K562 (cell line): ENCODE measurements around the gene OBSCN. TPM values are rescaled to one million over a fixed set of nuclear protein-coding genes. Genes with fewer than 3 reads are reported as not detected.

Source experiments
- ATAC-seq: fragments of 200-7000 bp; cut with Tn5 transposase; 3 replicates; pipeline ENCODE4 v1.9.1; 2020; ENCODE audit warnings: moderate library complexity
- BruUV-seq: library from RNA; stranded (reverse); fragments of 400-500 nt; replicated peaks from 2 replicates; lab custom pipeline; 2021; lab: Mats Ljungman, UMichigan
- CTCF ChIA-PET: fragments of 300-600 bp; formaldehyde crosslinking; extraction: SDS; loops from one replicate; lab custom pipeline; 2021; ENCODE audit warnings: low intra/inter-chr PET ratio; lab: Yijun Ruan, JAX
- POLR2A ChIA-PET: fragments of 300-600, 350-650 bp; sonication (Branson Sonifier 250); formaldehyde crosslinking; extraction: SDS; loops from one replicate; lab custom pipeline; 2021; ENCODE audit warnings: antibody characterized with exemption, inconsistent platforms; lab: Yijun Ruan, JAX
- DNase-seq, 4 experiments: peaks; one replicate each; pipeline versions ENCODE4 v3.0.0 to v3.0.0-alpha.2; 2011 to 2018; ENCODE audit warnings: low spot score in 3 of 4, mixed read lengths in 3 of 4; ENCODE audit errors: extremely low read depth in 1 of 4
- FAIRE-seq: peaks from 2 replicates; lab custom pipeline; 2011; peaks lifted over from hg19 to GRCh38; lab: Jason Lieb, UNC
- H2AFZ ChIP-seq: 2 replicates; pipeline ENCODE4 v1.6.0; 2011; ENCODE audit warnings: low read depth, low read length, control low read depth, inconsistent platforms
- H3K27ac ChIP-seq: fragments of 200-600 bp; 3 replicates; pipeline ENCODE4 v1.8.0; 2011; ENCODE audit warnings: low read depth, mild to moderate bottlenecking, control low read depth, inconsistent platforms, low read length, moderate library complexity, mixed read lengths; ENCODE audit errors: extremely low read depth
- H3K27me3 ChIP-seq, 2 experiments: fragments of 300-600 bp in 1 of 2; 2 replicates in 1 of 2; 3 replicates in 1 of 2; pipeline versions ENCODE4 v1.6.0 to v1.8.0; 2011; ENCODE audit warnings: inconsistent platforms in 2 of 2, low read length in 2 of 2, mild to moderate bottlenecking in 1 of 2, mixed read lengths in 1 of 2, moderate library complexity in 1 of 2; ENCODE audit not compliant: control insufficient read depth in 2 of 2, insufficient read depth in 2 of 2
- H3K36me3 ChIP-seq: fragments of 300-600 bp; 3 replicates; pipeline ENCODE4 v1.8.0; 2011; ENCODE audit warnings: mild to moderate bottlenecking, low read length, inconsistent platforms; ENCODE audit not compliant: control insufficient read depth, insufficient read depth
- H3K4me1 ChIP-seq, 2 experiments: fragments of 200-600 bp in 1 of 2; replicated peaks in 1 of 2; 2 replicates in 1 of 2; 3 replicates in 1 of 2; pipeline versions ENCODE4 v1.5.1 to v1.8.0; 2011; ENCODE audit warnings: inconsistent platforms in 2 of 2, low read length in 2 of 2, mild to moderate bottlenecking in 1 of 2, mixed read lengths in 1 of 2, moderate library complexity in 1 of 2; ENCODE audit not compliant: control insufficient read depth in 2 of 2, insufficient read depth in 2 of 2
- H3K4me2 ChIP-seq: 2 replicates; pipeline ENCODE4 v1.6.1; 2011; ENCODE audit warnings: low read length, control low read depth, inconsistent platforms, mixed read lengths; ENCODE audit not compliant: insufficient read depth
- H3K4me3 ChIP-seq: fragments of 200-600 bp; sonication (generic), shearing (Covaris generic); 2 replicates; pipeline ENCODE4 v1.5.1; 2016; ENCODE audit warnings: control low read depth, inconsistent platforms
- H3K79me2 ChIP-seq: fragments of 200-600 bp; 3 replicates; pipeline ENCODE4 v1.8.0; 2011; ENCODE audit warnings: low read length, inconsistent platforms; ENCODE audit not compliant: control insufficient read depth, insufficient read depth
- H3K9ac ChIP-seq, 2 experiments: 2 replicates each; pipeline versions ENCODE4 v1.6.0 to v1.6.1; 2011; ENCODE audit warnings: low read depth in 2 of 2, low read length in 2 of 2, control low read depth in 1 of 2, inconsistent platforms in 1 of 2, mild to moderate bottlenecking in 1 of 2, mixed read lengths in 1 of 2; ENCODE audit not compliant: insufficient read depth in 1 of 2
- H3K9me1 ChIP-seq: one replicate; pipeline ENCODE4 v1.6.0; 2011; ENCODE audit warnings: inconsistent platforms, mild to moderate bottlenecking, low read length, moderate library complexity; ENCODE audit not compliant: control insufficient read depth, insufficient read depth
- H3K9me3 ChIP-seq: replicated peaks from 2 replicates; pipeline ENCODE4 v1.5.1; 2011; ENCODE audit warnings: low read depth, low read length, inconsistent platforms; ENCODE audit not compliant: control insufficient read depth, insufficient read depth
- H4K20me1 ChIP-seq: replicated peaks from 2 replicates; pipeline ENCODE4 v1.6.1; 2011; ENCODE audit warnings: low read length, inconsistent platforms, mixed read lengths; ENCODE audit not compliant: control insufficient read depth, insufficient read depth
- CC2D1A ChIP-seq: fragments of 450-650 bp; IDR thresholded peaks from 2 replicates; pipeline ENCODE4 v1.6.1; 2017; ENCODE audit warnings: mild to moderate bottlenecking
- DIDO1 ChIP-seq: fragments of 450-650 bp; IDR thresholded peaks from 2 replicates; pipeline ENCODE4 v1.6.1; 2016; ENCODE audit warnings: low read depth, missing biosample characterization, missing genetic modification characterization
- EWSR1 ChIP-seq: fragments of 450-650 bp; IDR thresholded peaks from 2 replicates; pipeline ENCODE4 v1.6.1; 2018; ENCODE audit warnings: borderline replicate concordance, mild to moderate bottlenecking, low read depth, moderate library complexity; ENCODE audit not compliant: partially characterized antibody
- POLR2G ChIP-seq: fragments of 200-400 bp; formaldehyde crosslinking; IDR thresholded peaks from 2 replicates; pipeline ENCODE4 v1.6.1; 2017; ENCODE audit warnings: low read depth, mild to moderate bottlenecking, antibody characterized with exemption, low read length, moderate library complexity
- RBFOX2 ChIP-seq: fragments of 200-400 bp; formaldehyde crosslinking; IDR thresholded peaks from 2 replicates; pipeline ENCODE4 v1.6.1; 2017; ENCODE audit warnings: low read depth, mild to moderate bottlenecking, low read length, moderate library complexity
- ZBTB12 ChIP-seq: fragments of 250-450 bp; sonication (Bioruptor Pico); IDR thresholded peaks from 2 replicates; pipeline ENCODE4 v1.4.0; 2020
- ZNF57 ChIP-seq: fragments of 450-650 bp; formaldehyde crosslinking; IDR thresholded peaks from 2 replicates; pipeline ENCODE4 v1.4.0; 2020; ENCODE audit warnings: mild to moderate bottlenecking, moderate library complexity
- ZNF780A ChIP-seq: fragments of 250-450 bp; sonication (Bioruptor Pico); IDR thresholded peaks from 2 replicates; pipeline ENCODE4 v1.5.0; 2021; ENCODE audit warnings: mild to moderate bottlenecking
- WGBS: fragments of 100-300 bp; shearing (Covaris generic); methylation state at CpG from one replicate; pipeline ENCODE4 v1.1.6; 2016; ENCODE audit warnings: low coverage, mixed read lengths; ENCODE audit not compliant: insufficient coverage; ENCODE audit errors: missing lambda C conversion rate; 5-methylcytosine and 5-hydroxymethylcytosine counted together
- in situ Hi-C: fragments of 300-500 bp; cut with MboI; formaldehyde crosslinking; loops from 4 replicates; pipeline ENCODE4 v1.15.0; 2018; ENCODE audit warnings: inconsistent platforms, mixed read lengths
- intact Hi-C: fragments of 100-400 bp; cut with micrococcal nuclease; formaldehyde crosslinking; loops from 2 replicates; pipeline ENCODE4 v1.14.2; 2022
- polyA plus RNA-seq, 8 experiments: library from polyadenylated mRNA; depleted of rRNA in 4 of 8; stranded (reverse) in 5 of 8; unstranded in 3 of 8; fragments of >200 nt; fragmentation: Nextera tagmentation in 2 of 8; fragmentation: Illumina TruSeq in 1 of 8; extraction: Ambion mirVana in 2 of 8; extraction: Trizol in 1 of 8; gene quantifications; 2 replicates each; pipeline versions ENCODE4 v1.2.1 to v1.2.3, GENCODE V29; 2011 to 2014; ENCODE audit warnings: inconsistent platforms in 1 of 8, missing spikeins in 1 of 8
- total RNA-seq, 7 experiments: library from RNA; depleted of rRNA in 6 of 7; stranded (reverse); fragments of >200 nt in 6 of 7; fragmentation: Illumina TruSeq in 2 of 7; extraction: Trizol in 2 of 7; gene quantifications; 2 replicates each; pipeline versions ENCODE4 v1.2.1 to v1.2.3, GENCODE V29; 2011 to 2021; ENCODE audit warnings: low replicate concordance in 1 of 7
- TF ChIP-seq, protein P1 (sequence below): fragments of 250-450 bp; sonication (Bioruptor Pico); IDR thresholded peaks from 2 replicates; pipeline ENCODE4 v1.8.0; 2022; ENCODE audit warnings: inconsistent platforms
- TF ChIP-seq, protein P2 (sequence below): fragments of 450-650 bp; IDR thresholded peaks from 2 replicates; pipeline ENCODE4 v1.6.1; 2016; ENCODE audit warnings: low read depth

Gene OBSCN
- total and polyA plus RNA-seq, 9 of the 15 experiments (the other 6 are each of a cell fraction or from before 2014, with no cell fraction given) = 0.18 to 19.7 (median 3.6) TPM

GRCh38 chr1:228398741-228399461, 191.1 kb downstream of the OBSCN start:
- in situ Hi-C loops = no loop called here
- 95% methylated on average over 11 of the region's 12 CpGs for WGBS
- Histone ChIP-seq H2AFZ (no peak overlapping the region), H3K27ac (no peak overlapping the region), H3K27me3 (no peaks in the 10 kb centered on the region), H3K9me3 (no peaks in the 10 kb centered on the region), H3K4me1 (peaks cover 12 to 54% of the 10 kb centered on the region in 2 experiments; a peak in 4 of 5 replicates), H3K9me1 (peaks cover 17% of the 10 kb centered on the region), H4K20me1 (peaks cover 19% of the 10 kb centered on the region), H3K79me2 (peaks cover 42% of the 10 kb centered on the region), H3K36me3 (peaks cover 98% of the 10 kb centered on the region), H3K4me3 (no peak overlapping the region), H3K9ac (peak overlapping the region in 1 of 2 experiments; percentile 46; a peak in 1 of 4 replicates), H3K4me2 (no peak overlapping the region)
- intact Hi-C loops = no loop called here
- no TSS peak for BruUV-seq
- ChIA-PET CTCF (no interaction called here), POLR2A (interaction anchor here (1.1 to 9.0 kb wide), 2 partner anchors 6 to 25 kb away, joined by 3 to 78 read pairs; partner anchors contain the start of gene TRIM11)
- FAIRE-seq = no peak
- ATAC-seq = no peak
- no peak for DNase-seq
- no peak for TF ChIP-seq ZNF780A (CRISPR knock-in tag)
- peak; percentile 67 for TF ChIP-seq RBFOX2
- no peak for TF ChIP-seq ZBTB12
- no peak for TF ChIP-seq ZNF57
- TF ChIP-seq, protein P1, sequence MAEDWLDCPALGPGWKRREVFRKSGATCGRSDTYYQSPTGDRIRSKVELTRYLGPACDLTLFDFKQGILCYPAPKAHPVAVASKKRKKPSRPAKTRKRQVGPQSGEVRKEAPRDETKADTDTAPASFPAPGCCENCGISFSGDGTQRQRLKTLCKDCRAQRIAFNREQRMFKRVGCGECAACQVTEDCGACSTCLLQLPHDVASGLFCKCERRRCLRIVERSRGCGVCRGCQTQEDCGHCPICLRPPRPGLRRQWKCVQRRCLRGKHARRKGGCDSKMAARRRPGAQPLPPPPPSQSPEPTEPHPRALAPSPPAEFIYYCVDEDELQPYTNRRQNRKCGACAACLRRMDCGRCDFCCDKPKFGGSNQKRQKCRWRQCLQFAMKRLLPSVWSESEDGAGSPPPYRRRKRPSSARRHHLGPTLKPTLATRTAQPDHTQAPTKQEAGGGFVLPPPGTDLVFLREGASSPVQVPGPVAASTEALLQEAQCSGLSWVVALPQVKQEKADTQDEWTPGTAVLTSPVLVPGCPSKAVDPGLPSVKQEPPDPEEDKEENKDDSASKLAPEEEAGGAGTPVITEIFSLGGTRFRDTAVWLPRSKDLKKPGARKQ (CRISPR knock-in tag) = no peak
- TF ChIP-seq POLR2G = peak; percentile 52
- TF ChIP-seq DIDO1 (tag) = no peak
- no peak for TF ChIP-seq CC2D1A
- no peak for TF ChIP-seq EWSR1
- TF ChIP-seq, protein P2, sequence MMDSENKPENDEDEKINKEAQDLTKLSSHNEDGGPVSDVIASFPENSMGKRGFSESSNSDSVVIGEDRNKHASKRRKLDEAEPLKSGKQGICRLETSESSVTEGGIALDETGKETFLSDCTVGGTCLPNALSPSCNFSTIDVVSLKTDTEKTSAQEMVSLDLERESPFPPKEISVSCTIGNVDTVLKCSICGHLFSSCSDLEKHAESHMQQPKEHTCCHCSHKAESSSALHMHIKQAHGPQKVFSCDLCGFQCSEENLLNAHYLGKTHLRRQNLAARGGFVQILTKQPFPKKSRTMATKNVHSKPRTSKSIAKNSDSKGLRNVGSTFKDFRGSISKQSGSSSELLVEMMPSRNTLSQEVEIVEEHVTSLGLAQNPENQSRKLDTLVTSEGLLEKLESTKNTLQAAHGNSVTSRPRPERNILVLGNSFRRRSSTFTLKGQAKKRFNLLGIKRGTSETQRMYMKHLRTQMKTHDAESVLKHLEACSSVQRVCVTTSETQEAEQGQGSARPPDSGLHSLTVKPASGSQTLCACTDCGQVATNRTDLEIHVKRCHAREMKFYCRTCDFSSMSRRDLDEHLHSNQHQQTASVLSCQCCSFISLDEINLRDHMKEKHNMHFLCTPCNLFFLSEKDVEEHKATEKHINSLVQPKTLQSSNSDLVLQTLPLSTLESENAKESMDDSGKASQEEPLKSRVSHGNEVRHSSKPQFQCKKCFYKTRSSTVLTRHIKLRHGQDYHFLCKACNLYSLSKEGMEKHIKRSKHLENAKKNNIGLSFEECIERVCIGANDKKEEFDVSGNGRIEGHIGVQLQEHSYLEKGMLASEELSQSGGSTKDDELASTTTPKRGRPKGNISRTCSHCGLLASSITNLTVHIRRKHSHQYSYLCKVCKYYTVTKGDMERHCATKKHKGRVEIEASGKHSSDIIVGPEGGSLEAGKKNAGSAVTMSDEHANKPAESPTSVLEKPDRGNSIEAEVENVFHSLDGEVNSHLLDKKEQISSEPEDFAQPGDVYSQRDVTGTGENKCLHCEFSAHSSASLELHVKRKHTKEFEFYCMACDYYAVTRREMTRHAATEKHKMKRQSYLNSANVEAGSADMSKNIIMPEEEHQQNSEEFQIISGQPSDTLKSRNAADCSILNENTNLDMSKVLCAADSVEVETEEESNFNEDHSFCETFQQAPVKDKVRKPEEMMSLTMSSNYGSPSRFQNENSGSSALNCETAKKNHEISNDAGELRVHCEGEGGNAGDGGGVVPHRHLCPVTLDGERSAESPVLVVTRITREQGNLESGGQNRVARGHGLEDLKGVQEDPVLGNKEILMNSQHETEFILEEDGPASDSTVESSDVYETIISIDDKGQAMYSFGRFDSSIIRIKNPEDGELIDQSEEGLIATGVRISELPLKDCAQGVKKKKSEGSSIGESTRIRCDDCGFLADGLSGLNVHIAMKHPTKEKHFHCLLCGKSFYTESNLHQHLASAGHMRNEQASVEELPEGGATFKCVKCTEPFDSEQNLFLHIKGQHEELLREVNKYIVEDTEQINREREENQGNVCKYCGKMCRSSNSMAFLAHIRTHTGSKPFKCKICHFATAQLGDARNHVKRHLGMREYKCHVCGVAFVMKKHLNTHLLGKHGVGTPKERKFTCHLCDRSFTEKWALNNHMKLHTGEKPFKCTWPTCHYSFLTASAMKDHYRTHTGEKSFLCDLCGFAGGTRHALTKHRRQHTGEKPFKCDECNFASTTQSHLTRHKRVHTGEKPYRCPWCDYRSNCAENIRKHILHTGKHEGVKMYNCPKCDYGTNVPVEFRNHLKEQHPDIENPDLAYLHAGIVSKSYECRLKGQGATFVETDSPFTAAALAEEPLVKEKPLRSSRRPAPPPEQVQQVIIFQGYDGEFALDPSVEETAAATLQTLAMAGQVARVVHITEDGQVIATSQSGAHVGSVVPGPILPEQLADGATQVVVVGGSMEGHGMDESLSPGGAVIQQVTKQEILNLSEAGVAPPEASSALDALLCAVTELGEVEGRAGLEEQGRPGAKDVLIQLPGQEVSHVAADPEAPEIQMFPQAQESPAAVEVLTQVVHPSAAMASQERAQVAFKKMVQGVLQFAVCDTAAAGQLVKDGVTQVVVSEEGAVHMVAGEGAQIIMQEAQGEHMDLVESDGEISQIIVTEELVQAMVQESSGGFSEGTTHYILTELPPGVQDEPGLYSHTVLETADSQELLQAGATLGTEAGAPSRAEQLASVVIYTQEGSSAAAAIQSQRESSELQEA = no peak
